ENCODE measurements around the gene KCNK4.

Gene KCNK4

GRCh38 chr11:64291752-64292459 is 804 bp downstream of the KCNK4 start:
- TF ChIP-seq EZH2 (IDR thresholded peaks at IDR 0.05) (no peak), POLR2AphosphoS5 (IDR thresholded peaks at IDR 0.05; ENCODE audit: borderline replicate concordance, low read depth, low read length) (no peak), FOXP2 (optimal IDR thresholded peaks at IDR 0.05; ENCODE audit: control extremely low read depth, extremely low read length, insufficient read depth) (no peak)
- no peak for DNase-seq (ENCODE audit: low read depth, low spot score)
- Histone ChIP-seq H3K9me3 (ENCODE audit: low read depth, low read length) (no peaks in the 10 kb centered on the region), H3K4me3 (peak overlapping the region; percentile 56), H3K36me3 (ENCODE audit: insufficient read depth, low read length) (no peaks in the 10 kb centered on the region), H3K9ac (ENCODE audit: insufficient read length) (no peak overlapping the region), H3K27ac (no peak overlapping the region)

- no peaks in the 10 kb centered on the region for H3K9me3 ChIP-seq (ENCODE audit: low read depth, low read length)
- no peak for DNase-seq (ENCODE audit: low read depth, low spot score)
- peak overlapping the region; percentile 56 for H3K4me3 ChIP-seq
- H3K9ac ChIP-seq (ENCODE audit: insufficient read length): no peak overlapping the region
- no peak overlapping the region for H3K27ac ChIP-seq
- TF ChIP-seq FOXP2 (optimal IDR thresholded peaks at IDR 0.05; ENCODE audit: control extremely low read depth, extremely low read length, insufficient read depth) (no peak), POLR2AphosphoS5 (IDR thresholded peaks at IDR 0.05; ENCODE audit: borderline replicate concordance, low read depth, low read length) (no peak)
- H3K36me3 ChIP-seq (ENCODE audit: insufficient read depth, low read length): no peaks in the 10 kb centered on the region
Observed at GRCh38 chr11:64292460-64293254, 1.6 kb downstream of the KCNK4 start.

GRCh38 chr11:64294774-64295173 is 3.7 kb downstream of the KCNK4 start:
- Histone ChIP-seq H3K9me3 (ENCODE audit: low read depth, low read length) (no peaks in the 10 kb centered on the region), H3K36me3 (ENCODE audit: insufficient read depth, low read length) (no peaks in the 10 kb centered on the region), H3K4me3 (no peak overlapping the region), H3K27ac (no peak overlapping the region), H3K9ac (ENCODE audit: insufficient read length) (no peak overlapping the region)
- TF ChIP-seq FOXP2 (optimal IDR thresholded peaks at IDR 0.05; ENCODE audit: control extremely low read depth, extremely low read length, insufficient read depth): no peak
- no peak for TF ChIP-seq POLR2AphosphoS5 (IDR thresholded peaks at IDR 0.05; ENCODE audit: borderline replicate concordance, low read depth, low read length)
- no peak for TF ChIP-seq EZH2 (IDR thresholded peaks at IDR 0.05)
- DNase-seq (ENCODE audit: low read depth, low spot score): no peak

GRCh38 chr11:64295760-64296159 is 4.7 kb downstream of the KCNK4 start:
- H3K36me3 ChIP-seq (ENCODE audit: insufficient read depth, low read length): no peaks in the 10 kb centered on the region
- DNase-seq (ENCODE audit: low read depth, low spot score): no peak
- H3K4me3 ChIP-seq: no peak overlapping the region
- no peak for TF ChIP-seq POLR2AphosphoS5 (IDR thresholded peaks at IDR 0.05; ENCODE audit: borderline replicate concordance, low read depth, low read length)
- no peak for TF ChIP-seq EZH2 (IDR thresholded peaks at IDR 0.05)
- H3K27ac ChIP-seq: no peak overlapping the region
- no peak overlapping the region for H3K9ac ChIP-seq (ENCODE audit: insufficient read length)
- H3K9me3 ChIP-seq (ENCODE audit: low read depth, low read length): no peaks in the 10 kb centered on the region

- H3K4me3 ChIP-seq: no peak overlapping the region
- H3K27ac ChIP-seq: no peak overlapping the region
- TF ChIP-seq EZH2 (IDR thresholded peaks at IDR 0.05) (no peak), POLR2AphosphoS5 (IDR thresholded peaks at IDR 0.05; ENCODE audit: borderline replicate concordance, low read depth, low read length) (no peak), FOXP2 (optimal IDR thresholded peaks at IDR 0.05; ENCODE audit: control extremely low read depth, extremely low read length, insufficient read depth) (no peak)
- H3K36me3 ChIP-seq (ENCODE audit: insufficient read depth, low read length): no peaks in the 10 kb centered on the region
- no peak for DNase-seq (ENCODE audit: low read depth, low spot score)
- no peak overlapping the region for H3K9ac ChIP-seq (ENCODE audit: insufficient read length)
- H3K9me3 ChIP-seq (ENCODE audit: low read depth, low read length): no peaks in the 10 kb centered on the region
Observed at GRCh38 chr11:64296236-64296635, 5.1 kb downstream of the KCNK4 start.

GRCh38 chr11:64296830-64297698 is 6.0 kb downstream of the KCNK4 start:
- Histone ChIP-seq H3K9me3 (ENCODE audit: low read depth, low read length) (no peaks in the 10 kb centered on the region), H3K4me3 (no peak overlapping the region), H3K9ac (ENCODE audit: insufficient read length) (no peak overlapping the region), H3K27ac (no peak overlapping the region), H3K36me3 (ENCODE audit: insufficient read depth, low read length) (no peaks in the 10 kb centered on the region)
- no peak for DNase-seq (ENCODE audit: low read depth, low spot score)
- no peak for TF ChIP-seq EZH2 (IDR thresholded peaks at IDR 0.05)
- TF ChIP-seq FOXP2 (optimal IDR thresholded peaks at IDR 0.05; ENCODE audit: control extremely low read depth, extremely low read length, insufficient read depth): no peak
- TF ChIP-seq POLR2AphosphoS5 (IDR thresholded peaks at IDR 0.05; ENCODE audit: borderline replicate concordance, low read depth, low read length): no peak

- DNase-seq (ENCODE audit: low read depth, low spot score): no peak
- H3K27ac ChIP-seq: no peak overlapping the region
Observed at GRCh38 chr11:64297699-64298358, 6.7 kb downstream of the KCNK4 start.

More at GRCh38 chr11:64297699-64298358, 6.7 kb downstream of the KCNK4 start:
- TF ChIP-seq POLR2AphosphoS5 (IDR thresholded peaks at IDR 0.05; ENCODE audit: borderline replicate concordance, low read depth, low read length) (no peak), FOXP2 (optimal IDR thresholded peaks at IDR 0.05; ENCODE audit: control extremely low read depth, extremely low read length, insufficient read depth) (peak; percentile 88)
- H3K9ac ChIP-seq (ENCODE audit: insufficient read length): no peak overlapping the region
- no peaks in the 10 kb centered on the region for H3K9me3 ChIP-seq (ENCODE audit: low read depth, low read length)
- H3K4me3 ChIP-seq: no peak overlapping the region
- no peaks in the 10 kb centered on the region for H3K36me3 ChIP-seq (ENCODE audit: insufficient read depth, low read length)

Measured in SK-N-MC (cell line).